GM21825 (cell line): Measurements from ENCODE around the gene PSMB4.
"Not testable (repeated sequence)": the region's sequence is repeated elsewhere in the genome, so short reads cannot be mapped to it uniquely, and the experiment has no call there.

Experiments used
- ATAC-seq: cut with Tn5 transposase; IDR thresholded peaks from one replicate; pipeline ENCODE4 v1.9.1; 2021; ENCODE audit warnings: mild to moderate bottlenecking, moderate library complexity; ENCODE audit not compliant: unreplicated experiment

PSMB4 gene

DNA sequence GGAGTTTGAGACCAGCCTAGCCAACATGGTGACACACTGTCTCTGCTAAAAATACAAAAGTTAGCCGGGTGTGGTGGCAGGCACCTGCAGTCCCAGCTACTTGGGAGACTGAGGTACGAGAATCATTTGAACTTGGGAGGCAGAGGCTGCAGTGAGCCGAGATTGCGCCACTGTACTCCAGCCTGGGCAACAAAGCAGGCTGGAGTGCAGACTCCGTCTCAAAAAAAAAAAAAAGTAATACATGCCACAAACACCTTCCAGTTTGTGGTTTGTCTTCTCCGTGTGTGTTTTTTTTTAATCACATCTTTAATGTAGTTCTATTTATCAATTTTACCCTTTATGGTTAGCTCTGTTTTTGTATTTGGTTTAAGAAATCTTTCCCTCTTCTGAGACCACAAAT lies 37.6 kb downstream of the PSMB4 start:
- no peak for ATAC-seq

DNA sequence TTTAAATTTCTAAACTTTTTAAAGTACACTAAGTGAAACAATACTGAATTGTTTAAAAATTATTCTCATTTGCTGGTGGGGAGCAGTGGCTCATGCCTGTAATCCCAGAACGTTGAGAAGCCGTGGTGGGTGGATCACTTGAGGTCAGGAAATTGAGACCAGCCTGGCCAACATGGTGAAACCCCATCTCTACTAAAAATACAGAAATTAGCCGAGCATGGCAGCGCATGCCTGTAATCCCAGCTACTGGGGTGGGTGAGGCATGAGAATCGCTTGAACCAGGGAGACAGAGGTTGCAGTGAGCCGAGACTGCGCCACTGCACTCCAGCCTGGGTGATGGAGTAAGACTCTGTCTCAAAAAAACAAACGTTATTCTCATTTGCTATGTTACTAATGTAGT lies 38.0 kb downstream of the PSMB4 start:
- ATAC-seq = not testable (repeated sequence)

DNA sequence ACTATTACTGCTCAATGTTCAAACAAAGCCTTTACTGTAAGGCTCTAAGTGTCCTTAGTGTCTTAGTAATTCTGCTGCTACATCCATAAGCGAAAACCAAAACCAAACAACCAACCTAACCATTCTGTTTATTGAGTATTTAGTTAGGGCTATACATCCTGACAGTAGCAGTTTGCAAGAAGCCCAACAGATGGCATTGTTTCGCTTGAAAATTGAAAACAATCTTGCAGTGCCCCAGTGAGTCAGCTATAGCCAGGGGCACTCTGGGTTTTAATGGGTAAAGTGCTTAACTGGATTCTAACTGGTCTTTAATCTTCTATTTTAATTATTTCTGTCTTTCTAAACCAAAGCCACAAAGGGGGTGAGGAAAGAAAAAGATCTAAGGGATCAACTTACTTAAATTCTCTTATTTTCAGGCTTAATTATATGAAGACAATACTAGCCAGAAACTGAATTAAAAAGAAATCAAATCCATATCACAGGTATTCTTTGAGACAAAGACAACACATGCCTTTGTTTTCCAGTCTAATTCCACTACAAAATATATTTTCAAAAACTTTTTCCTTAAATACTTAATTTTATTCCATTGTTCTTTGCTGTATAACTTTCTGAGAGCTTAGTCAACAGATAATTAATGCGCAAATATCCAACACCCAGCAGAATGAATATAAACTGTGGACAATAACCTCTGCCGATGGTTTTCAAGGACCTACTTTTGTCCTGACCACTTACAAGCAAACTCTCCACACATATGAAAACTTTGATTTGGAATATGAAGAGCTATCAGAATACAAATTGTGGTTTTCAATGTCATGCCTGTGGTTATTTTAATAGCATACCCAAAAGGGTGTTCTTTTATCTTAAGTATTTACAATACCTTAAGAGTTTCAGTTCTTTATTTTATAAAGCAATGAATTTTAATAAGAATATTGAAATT lies 44.7 kb downstream of the PSMB4 start:
- no peak for ATAC-seq

DNA sequence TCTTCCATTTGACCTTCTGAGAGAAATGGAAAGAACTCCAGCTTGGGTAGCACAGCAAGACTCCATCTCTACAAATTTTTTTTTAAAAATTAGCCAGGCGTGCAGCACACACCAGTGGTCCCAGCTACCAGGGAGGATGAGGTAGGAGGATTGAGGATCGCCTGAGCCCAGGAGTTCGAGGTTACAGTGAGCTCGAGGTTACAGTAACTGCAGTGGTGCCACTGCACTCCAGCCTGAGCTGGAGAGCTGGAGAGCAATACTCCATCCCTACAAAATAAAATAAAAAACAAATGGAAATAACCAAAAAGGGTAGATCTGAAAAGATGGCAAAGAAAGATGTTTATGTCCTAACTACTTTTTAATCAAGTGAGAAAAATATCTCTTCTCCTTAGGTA lies 45.4 kb downstream of the PSMB4 start:
- ATAC-seq = no peak

DNA sequence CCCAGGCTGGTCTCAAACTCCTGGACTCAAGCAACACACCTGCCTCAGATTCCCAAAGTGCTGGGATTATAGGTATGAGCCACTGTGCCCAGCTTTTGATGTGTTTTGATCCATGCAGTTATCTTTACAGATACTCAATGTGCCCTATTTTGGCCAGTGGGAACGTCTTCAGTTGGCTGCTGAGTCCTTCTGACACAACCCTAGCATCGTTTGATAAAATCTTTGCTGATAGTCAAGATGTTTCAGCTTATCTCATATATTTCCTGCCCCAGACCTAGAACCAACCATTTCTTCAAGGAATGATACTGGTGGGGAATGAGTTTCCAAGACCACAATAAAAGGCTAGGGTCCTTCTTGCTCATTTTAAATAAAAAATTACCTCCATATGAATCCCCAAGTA lies 48.3 kb downstream of the PSMB4 start:
- ATAC-seq = no peak
